NCI-H146 treated with DMSO at 0.1 percent for 48 hours (cell line): ENCODE results near the gene USP28.
"Not testable (repeated sequence)": the region's sequence is repeated elsewhere in the genome, so short reads cannot be mapped to it uniquely, and the experiment has no call there.

ENCODE experiments used
- DNase-seq: peaks from one replicate; lab custom pipeline; 2025; ENCODE audit not compliant: unreplicated experiment; lab: John Stamatoyannopoulos, UW

USP28 gene

GRCh38 chr11:113879446-113879845 lies 4.1 kb upstream of the USP28 start:
- DNase-seq: not testable (repeated sequence)

GRCh38 chr11:113877670-113878055 lies 2.3 kb upstream of the USP28 start:
- no peak for DNase-seq

GRCh38 chr11:113876798-113877669 lies 1.7 kb upstream of the USP28 start:
- no peak for DNase-seq

GRCh38 chr11:113876074-113876797 lies 864 bp upstream of the USP28 start:
- no peak for DNase-seq

- DNase-seq: no peak
Observed at GRCh38 chr11:113874581-113875233, 665 bp downstream of the USP28 start.

GRCh38 chr11:113874096-113874495 lies 1.3 kb downstream of the USP28 start:
- DNase-seq: no peak

GRCh38 chr11:113873236-113873626 lies 2.1 kb downstream of the USP28 start:
- no peak for DNase-seq

- no peak for DNase-seq
Observed at GRCh38 chr11:113871336-113871735, 4.0 kb downstream of the USP28 start.

GRCh38 chr11:113867843-113868503 lies 7.4 kb downstream of the USP28 start:
- no peak for DNase-seq

GRCh38 chr11:113865873-113866272 lies 9.5 kb downstream of the USP28 start:
- DNase-seq: no peak

- no peak for DNase-seq
Observed at GRCh38 chr11:113864410-113864809, 11.0 kb downstream of the USP28 start.

GRCh38 chr11:113862435-113862834 lies 12.9 kb downstream of the USP28 start:
- peak; percentile 10 for DNase-seq

- no peak for DNase-seq
Observed at GRCh38 chr11:113859665-113860064, 15.7 kb downstream of the USP28 start.

GRCh38 chr11:113856966-113857759 lies 18.2 kb downstream of the USP28 start:
- DNase-seq: no peak

- DNase-seq: no peak
Observed at GRCh38 chr11:113855803-113856202, 19.6 kb downstream of the USP28 start.

- no peak for DNase-seq
Observed at GRCh38 chr11:113850188-113850587, 25.2 kb downstream of the USP28 start.

GRCh38 chr11:113849713-113850112 lies 25.7 kb downstream of the USP28 start:
- DNase-seq: no peak

GRCh38 chr11:113847580-113847979 lies 27.8 kb downstream of the USP28 start:
- no peak for DNase-seq

GRCh38 chr11:113847111-113847510 lies 28.3 kb downstream of the USP28 start:
- DNase-seq: no peak

- no peak for DNase-seq
Observed at GRCh38 chr11:113841691-113842090, 33.7 kb downstream of the USP28 start.
